ENCODE measurements around the gene CLIP3.
"Not testable (repeated sequence)": the region's sequence is repeated elsewhere in the genome, so short reads cannot be mapped to it uniquely, and the experiment has no call there.

- not testable (repeated sequence) for TF ChIP-seq CTCF (IDR thresholded peaks at IDR 0.05); EZH2 (IDR thresholded peaks at IDR 0.05; ENCODE audit: borderline replicate concordance, insufficient read depth, low read depth, low read length, poor library complexity, severe bottlenecking)
Measured at GRCh38 chr19:36041092-36041491, 8.4 kb upstream of the CLIP3 start.

Measured in B cell (primary cell).